NCI-H1105 (cell line): ENCODE measurements around the gene HMX2.

Source experiments
- DNase-seq: peaks from one replicate; lab custom pipeline; 2025; lab: John Stamatoyannopoulos, UW

The HMX2 gene

GRCh38 chr10:123139165-123139520 is 8.8 kb upstream of the HMX2 start:
- DNase-seq: no peak

DNA sequence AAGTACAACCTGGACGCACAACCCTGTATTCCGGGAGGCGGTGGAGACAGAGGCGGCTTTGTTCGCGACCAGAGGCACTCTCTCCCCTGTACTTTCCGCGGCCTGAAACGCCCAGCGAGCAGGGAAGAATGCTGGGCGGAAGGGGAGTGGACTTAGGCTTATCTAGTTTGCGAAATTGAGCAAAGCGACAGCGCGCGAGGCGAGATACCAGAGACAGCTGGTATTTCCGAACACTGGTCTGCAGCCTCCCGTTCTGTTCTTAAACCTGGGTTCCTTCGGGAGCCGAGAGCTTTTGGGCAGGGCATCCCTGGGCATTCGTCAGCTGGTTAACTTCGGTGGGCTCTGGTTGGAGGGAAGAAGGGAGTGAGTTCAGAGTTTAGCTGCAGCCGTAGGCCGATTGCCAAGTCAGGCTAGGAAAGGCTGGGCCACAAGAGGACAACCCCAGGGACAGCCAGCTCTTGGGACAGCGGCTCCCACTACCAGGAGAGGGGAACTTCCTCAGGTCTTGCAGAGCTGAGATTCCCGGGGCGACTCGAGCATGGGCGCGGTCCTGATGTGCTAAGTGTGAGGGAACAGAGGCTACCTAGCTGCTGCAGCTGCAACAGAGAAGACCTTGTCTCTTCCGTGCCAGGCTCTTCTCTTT is 8.3 kb upstream of the HMX2 start:
- no peak for DNase-seq

- DNase-seq: no peak
Observed at GRCh38 chr10:123140164-123140982, 7.6 kb upstream of the HMX2 start.

DNA sequence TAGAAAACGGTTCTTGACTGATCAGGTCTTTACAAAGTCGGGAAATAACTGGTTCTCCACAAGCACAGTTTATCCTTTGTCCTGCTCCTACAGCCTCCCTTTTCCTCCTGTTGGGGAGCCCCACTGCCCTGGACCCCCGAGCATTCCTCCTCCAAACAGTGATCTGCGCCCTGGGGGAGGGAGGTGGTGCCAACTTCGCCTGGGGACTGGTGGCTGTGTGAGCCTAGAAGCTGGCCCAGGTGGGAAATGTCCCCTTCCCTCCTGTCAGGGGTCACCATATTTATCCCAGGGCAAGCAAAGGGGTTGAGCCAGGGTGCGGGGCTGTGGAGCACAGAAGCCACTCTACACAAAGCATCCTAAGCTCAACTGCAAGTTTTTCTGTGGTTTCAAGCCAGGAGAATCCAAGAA is 6.9 kb upstream of the HMX2 start:
- no peak for DNase-seq

- no peak for DNase-seq
Observed at GRCh38 chr10:123141791-123142700, 5.9 kb upstream of the HMX2 start.

DNA sequence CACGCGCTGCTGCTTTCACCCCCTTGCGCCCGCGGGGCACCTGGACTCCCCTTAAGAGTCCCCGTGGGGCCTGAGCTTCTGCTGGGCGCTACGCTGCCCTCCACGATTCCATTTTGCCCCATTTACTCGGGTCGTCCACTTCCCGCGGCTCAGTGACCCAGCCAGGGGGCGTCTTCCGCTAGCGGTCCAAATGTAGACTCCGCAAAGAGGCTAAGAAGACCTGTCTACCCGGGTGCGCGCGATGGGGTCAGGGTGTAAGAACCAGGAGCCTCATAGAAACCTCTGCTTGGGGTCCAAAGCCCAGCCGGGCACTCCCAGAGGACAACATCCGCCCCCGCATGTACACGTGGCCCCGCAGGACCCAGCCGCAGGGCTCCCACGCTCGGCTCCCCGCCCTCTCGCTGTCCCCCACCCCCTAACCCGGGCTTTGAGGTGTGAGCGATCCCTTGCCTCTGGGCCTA is 5.2 kb upstream of the HMX2 start:
- DNase-seq: no peak

DNA sequence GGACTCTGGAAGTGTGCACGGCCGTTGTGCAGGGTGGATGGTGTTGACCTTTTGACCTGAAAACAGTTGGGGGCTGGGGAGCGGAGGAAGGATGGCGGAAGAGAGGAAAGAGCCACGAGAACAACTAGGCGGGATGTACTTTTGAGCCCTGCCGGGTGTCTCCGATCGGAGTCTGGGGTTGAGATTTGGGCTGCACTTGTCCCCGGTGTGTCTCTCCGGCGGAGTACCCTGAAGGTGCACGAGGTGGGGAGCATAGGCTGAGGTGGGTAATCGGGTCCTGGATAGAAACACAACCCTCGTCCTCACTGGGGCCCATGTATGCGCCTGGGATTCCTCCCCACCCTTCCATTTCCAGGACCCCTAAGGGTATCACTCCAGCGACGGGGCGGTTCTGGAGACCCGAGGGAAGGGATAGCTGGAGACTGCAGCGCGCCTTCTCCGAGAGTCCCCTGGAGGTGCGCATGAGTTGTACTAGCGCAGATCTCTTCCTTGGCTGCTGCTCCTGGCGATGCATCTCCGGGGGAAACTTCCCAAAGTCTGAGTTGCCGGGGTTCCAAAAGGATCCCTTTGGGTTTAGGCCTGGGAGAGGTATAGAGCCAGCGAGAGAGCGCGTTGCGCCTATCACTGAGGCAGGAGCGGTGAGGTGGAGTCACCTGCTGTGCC is 4.6 kb upstream of the HMX2 start:
- DNase-seq: no peak

DNA sequence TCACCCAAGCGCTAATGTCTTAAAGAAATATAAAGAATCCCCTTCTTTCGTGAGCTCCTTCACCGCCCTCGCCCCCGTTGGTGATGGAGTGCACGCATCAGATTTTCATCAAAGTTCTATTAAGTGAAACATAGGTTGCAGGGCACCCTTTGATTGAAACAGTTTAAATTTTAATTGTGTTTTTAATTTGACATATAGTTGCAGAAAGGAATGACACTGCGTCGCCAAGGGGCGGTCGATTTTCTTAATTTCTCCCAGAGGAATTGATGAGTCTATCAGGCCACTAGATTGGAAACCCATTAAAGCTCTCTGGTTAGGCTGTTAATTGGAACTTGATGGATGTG is 4.1 kb upstream of the HMX2 start:
- DNase-seq: no peak

DNA sequence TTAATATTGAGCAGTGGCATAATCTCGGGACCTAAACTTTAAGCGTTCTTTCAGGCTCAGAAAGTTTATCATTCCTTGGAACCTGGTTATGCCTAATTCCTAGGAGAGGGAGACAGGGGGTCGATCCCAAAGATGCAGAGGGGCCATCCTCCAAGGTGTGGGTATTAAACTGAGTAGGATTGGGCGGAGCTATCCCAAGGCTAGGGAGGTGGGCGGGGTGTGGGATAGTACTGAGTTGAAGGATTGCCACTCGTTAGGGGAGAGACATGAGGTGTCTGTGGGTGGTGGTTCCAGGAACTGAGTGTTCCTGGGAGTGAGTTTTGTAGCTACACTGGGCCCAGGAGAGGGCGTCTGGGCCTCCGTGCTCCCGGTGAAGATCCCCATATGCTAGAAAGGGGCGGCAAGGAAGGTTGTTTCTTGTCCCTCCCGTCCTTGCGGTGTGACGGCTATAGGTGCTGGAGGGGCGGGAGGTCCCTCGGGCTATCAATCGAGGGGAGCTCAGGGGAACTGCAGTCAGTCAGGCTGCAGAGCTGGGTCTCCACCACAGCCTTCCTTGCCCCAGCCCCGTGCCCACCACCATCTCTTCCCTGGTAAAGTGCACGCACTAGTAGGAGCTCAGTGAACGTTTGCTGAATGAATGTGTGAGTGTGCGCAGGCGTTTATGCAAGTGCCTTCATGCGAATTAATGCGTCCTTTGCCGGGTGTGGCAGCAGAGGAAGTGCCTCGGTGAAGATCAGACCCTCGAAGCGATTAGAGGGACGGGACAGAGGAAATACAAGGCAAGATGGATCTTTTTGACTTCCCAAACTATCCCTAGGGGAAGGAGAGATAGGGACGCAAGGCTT is 3.0 kb upstream of the HMX2 start:
- DNase-seq: no peak

DNA sequence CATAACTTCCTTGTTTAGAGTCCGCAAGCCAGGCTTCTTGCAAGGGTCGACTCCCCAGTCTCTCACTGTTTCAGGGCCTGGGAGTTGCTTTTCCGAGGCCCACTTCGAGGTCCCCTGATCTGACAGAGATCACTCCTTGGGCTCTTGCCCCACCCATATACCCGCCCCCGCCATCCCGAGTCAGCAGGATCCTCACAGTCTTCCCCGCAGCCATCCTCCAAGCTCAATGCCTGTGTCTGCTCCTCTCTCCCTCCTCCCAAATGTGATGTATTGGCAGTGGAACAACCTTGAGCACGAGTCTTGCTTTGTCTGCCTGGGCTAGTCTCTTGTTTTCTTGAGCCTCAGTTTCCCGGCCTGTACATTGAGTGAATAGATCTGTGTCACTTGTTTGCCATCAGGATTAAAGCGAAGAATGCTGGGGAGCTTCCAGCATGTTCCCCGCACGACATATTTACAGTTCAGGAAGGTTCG is 2.4 kb upstream of the HMX2 start:
- DNase-seq: no peak

- DNase-seq: no peak
Observed at GRCh38 chr10:123146013-123146893, 1.7 kb upstream of the HMX2 start.

- no peak for DNase-seq
Observed at GRCh38 chr10:123146894-123147634, 872 bp upstream of the HMX2 start.

- DNase-seq: no peak
Observed at GRCh38 chr10:123148414-123149161, 652 bp downstream of the HMX2 start.

GRCh38 chr10:123149162-123149567 is 1.2 kb downstream of the HMX2 start:
- DNase-seq: no peak

DNA sequence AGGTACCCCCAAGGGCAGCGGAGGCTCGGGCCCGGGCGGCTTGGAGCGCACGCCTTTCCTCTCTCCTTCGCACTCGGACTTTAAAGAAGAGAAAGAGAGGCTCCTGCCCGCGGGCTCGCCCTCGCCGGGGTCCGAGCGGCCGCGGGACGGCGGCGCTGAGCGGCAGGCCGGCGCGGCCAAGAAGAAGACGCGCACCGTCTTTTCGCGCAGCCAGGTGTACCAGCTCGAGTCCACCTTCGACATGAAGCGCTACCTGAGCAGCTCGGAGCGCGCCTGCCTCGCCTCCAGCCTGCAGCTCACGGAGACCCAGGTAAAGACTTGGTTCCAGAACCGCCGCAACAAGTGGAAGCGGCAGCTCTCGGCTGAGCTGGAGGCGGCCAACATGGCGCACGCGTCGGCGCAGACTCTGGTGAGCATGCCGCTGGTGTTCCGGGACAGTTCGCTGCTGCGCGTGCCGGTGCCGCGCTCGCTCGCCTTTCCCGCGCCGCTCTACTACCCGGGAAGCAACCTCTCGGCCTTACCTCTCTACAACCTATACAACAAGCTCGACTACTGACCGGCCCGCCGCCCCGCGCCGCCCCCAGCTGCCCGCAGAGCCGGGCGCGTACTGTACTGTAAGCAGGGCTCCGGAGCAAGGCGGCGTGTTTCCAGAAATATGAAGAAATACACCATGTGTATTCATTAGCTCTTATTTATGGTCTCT is 1.8 kb downstream of the HMX2 start:
- no peak for DNase-seq

DNA sequence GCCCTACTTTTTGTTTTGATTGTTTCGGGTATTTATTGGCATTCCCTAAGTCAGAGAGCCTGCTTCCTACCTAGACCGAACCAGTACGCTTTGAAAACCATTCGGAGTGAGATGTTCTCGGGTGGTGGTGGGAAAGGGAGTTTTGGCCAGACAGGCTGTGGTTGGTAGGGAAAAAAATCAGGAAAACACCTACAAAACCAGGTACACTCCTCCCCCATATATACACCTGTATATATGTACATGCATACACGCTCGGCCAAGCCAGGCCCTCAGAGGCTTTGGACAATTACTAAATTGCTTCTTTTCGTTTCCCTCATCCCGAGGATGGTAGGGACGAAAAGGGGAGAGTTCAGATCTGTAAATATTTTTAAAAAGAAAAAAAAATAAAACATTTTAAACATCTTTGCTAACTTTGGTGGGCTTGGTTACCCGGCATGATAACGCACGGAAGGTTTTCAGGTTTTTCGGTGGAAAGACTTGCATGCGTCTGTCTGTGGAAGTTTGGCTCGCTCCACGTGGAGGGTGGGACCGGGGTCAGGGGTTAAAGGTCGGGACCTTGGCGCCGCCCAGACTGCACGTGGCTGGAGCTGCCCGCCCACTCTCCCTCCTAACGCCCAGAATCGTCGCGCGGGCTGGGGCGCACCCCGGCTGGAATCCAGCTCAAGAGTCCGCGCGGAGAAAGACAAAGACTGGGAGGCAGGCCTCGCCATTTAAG is 2.5 kb downstream of the HMX2 start:
- no peak for DNase-seq

DNA sequence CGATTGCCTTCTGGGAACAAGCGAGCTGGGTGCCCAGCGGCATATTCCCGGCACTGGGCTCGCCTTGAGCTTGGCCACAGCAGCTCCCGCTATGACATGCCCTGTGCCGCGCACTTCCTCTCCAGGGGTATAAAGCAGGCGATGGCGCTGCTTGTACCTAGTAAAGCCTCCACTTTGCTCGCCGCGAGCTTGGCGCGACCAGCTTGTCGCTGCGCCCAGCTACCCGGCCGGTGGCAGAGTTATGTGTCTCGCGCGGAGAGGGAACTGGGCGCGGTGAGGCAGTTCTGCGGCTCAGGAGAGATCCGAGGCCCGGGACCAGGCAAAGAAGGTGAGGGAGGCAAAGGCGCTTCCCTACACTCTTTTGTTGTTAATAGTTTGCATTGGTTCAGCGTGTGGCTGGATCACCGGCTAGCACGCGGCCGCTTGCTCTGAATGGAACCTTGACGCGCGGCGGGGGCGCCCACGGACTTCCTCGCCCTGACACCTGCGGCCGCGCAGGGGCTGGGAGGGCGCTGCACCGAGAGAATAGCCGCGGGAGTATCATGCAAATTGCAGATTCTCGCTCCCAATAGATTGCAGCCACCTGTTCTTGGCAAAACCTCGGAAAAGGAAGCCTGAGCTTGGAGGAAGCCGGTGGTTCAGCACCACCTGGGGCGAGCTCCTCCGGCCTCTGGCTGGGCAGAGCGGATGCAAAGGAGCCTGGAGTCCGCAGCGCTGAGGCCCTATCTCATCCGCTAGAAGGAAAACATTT is 3.2 kb downstream of the HMX2 start:
- DNase-seq: no peak
